ENCODE measurements around the gene APBA3.
A peak's percentile ranks its signal among the peaks of the same experiment; 100 is the strongest.

APBA3 gene

DNA sequence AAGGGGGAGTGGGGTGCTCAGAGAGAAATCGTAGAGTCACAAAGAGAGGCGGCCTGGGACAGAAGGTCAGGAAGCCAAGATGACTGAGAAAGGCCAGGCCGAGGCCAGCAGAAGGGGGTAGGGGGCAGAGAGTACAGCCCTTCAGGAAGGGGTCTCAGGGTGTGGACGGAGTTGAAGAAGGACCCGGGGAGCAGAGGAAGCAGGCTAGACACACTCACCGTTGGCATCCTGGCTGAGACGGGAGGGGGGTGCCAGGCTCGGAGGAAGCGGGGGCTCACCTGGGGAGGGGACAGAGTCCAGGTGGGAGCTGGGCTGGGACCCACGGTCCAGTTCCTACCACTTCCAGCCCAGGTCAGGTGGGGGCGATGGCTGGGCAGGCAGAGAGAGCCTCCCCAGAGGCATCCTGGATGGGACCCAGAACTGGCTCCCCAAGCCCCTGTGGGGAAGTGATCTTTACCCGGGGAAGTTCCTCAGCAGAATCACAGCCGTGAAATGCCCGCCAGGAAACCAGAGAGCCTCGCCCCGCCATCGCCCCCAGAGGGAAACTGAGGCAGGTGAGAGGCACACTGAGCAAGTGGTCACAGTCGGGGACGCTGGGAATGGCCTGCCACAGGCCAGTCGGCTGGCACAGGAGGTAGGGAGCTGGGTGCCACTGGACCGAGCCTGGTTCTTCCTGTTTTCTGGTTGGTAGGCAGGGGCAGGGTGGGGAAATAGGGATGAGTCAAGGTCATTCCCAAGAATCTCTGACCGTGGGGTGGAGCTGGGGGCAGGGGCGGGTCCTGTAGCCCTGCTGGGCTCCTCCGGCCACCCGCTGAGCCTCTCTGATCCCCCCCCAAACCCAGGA lies 23.3 kb upstream of the APBA3 start:
- Histone ChIP-seq H3K4me3 (ENCODE audit: low read depth, low read length) (no peak overlapping the region), H3K36me3 (replicated peaks) (no peaks in the 10 kb centered on the region), H3K27me3 (replicated peaks) (peaks cover 15% of the 10 kb centered on the region), H3K27ac (no peak overlapping the region)
- TF ChIP-seq, protein P1, sequence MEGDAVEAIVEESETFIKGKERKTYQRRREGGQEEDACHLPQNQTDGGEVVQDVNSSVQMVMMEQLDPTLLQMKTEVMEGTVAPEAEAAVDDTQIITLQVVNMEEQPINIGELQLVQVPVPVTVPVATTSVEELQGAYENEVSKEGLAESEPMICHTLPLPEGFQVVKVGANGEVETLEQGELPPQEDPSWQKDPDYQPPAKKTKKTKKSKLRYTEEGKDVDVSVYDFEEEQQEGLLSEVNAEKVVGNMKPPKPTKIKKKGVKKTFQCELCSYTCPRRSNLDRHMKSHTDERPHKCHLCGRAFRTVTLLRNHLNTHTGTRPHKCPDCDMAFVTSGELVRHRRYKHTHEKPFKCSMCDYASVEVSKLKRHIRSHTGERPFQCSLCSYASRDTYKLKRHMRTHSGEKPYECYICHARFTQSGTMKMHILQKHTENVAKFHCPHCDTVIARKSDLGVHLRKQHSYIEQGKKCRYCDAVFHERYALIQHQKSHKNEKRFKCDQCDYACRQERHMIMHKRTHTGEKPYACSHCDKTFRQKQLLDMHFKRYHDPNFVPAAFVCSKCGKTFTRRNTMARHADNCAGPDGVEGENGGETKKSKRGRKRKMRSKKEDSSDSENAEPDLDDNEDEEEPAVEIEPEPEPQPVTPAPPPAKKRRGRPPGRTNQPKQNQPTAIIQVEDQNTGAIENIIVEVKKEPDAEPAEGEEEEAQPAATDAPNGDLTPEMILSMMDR (IDR thresholded peaks at IDR 0.05; ENCODE audit: low read depth, low read length, missing control alignments) = no peak
- DNase-seq = no peak
- in situ Hi-C loops (cut with HindIII; ENCODE audit: low pct_ligation_motif_present, low sequenced_read_pairs) = no loop called here

DNA sequence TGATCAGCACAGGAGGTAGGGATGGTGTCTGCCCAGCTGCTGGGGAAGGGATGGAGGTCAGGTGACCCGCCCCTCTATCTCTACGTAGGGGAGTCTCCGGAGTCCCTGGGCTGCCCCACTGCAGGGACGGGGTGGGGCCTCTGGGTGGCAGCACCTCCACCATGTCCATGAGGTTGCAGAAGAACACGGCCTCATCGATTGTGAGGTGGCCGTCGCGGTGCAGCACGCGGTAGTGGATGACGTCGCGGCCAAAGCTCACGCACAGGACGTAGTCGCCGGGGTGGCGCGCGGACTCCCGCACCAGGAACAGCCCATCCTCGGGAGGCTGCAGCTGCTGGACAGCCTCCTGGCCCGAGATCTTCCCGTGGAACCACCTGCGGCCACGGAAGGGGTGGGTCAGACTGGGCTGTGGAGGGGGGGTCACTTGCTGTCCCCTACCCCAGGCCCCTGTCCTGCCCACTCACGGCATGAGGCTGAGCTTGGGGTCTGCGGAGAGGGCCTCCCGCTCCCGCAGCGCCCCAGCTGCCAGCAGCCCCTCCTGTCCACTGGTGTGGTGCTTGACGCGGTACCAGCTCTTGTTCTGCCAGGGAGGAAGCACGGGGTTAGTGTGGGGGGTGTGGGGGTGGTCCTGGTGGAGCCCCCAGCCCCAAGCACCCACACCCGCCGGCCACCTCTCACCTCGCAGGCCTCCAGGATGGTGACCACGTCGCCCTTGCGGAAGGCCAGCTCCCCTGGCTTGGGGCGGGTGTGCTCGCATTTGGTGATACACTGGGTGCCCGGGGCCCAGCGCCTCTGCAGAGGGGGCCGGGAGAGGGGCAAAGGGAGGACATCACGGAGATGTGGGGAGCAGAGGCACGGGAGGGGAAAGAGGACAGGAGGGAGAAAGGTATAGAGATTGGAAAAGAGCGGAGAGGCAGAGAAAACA lies 22.4 kb upstream of the APBA3 start:
- DNase-seq = no peak
- Histone ChIP-seq H3K27ac (no peak overlapping the region), H3K36me3 (replicated peaks) (no peaks in the 10 kb centered on the region), H3K4me3 (ENCODE audit: low read depth, low read length) (no peak overlapping the region), H3K27me3 (replicated peaks) (peaks cover 15% of the 10 kb centered on the region)
- TF ChIP-seq, protein P1 (IDR thresholded peaks at IDR 0.05; ENCODE audit: low read depth, low read length, missing control alignments) = peak; percentile 39
- in situ Hi-C loops (cut with HindIII; ENCODE audit: low pct_ligation_motif_present, low sequenced_read_pairs) = no loop called here

DNA sequence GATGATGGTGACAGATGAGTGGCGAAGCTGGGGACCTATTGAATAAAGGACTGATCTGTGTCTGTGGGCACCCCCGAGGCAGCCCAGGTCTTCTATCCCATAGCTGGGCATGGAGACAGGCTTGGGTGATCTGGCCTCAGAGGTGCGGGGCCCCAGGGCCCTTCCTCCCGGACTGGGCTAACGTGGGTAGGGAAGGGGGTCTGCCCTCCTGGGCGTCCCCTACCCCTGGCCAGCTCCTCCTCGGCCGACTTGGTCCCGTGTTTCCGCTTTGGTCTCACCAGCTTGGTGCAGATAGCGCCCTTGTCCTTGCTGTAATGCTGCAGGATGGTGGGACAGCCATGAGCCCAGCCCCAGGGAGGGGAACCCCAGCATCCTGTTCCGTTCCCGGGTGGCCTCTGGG lies 21.4 kb upstream of the APBA3 start:
- H3K27me3 ChIP-seq (replicated peaks) = peaks cover 15% of the 10 kb centered on the region
- no peaks in the 10 kb centered on the region for H3K36me3 ChIP-seq (replicated peaks)
- in situ Hi-C loops (cut with HindIII; ENCODE audit: low pct_ligation_motif_present, low sequenced_read_pairs) = no loop called here
- DNase-seq = no peak
- H3K27ac ChIP-seq = no peak overlapping the region
- H3K4me3 ChIP-seq (ENCODE audit: low read depth, low read length) = no peak overlapping the region
- TF ChIP-seq, protein P1 (IDR thresholded peaks at IDR 0.05; ENCODE audit: low read depth, low read length, missing control alignments) = no peak

DNA sequence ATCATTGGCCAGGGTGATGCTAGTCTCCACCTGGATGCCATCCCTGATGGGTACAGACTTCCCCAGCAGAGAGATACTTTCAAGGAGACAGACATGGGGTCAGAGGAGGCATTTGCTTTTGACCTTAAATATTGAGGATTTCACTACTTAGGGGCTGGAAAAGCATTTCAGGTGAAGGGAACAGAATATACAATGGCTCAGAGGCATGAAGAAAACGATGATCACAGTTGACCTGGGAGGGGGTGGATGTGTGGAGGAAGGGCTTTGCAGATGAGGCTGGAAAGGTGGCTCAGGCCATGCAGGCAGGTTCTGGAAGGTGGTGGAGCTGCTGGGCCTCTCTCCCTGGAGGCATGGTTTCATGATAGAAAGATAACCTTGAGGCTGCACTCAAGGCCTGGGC lies 20.8 kb upstream of the APBA3 start:
- H3K4me3 ChIP-seq (ENCODE audit: low read depth, low read length) = no peak overlapping the region
- no peak overlapping the region for H3K27ac ChIP-seq
- TF ChIP-seq, protein P1 (IDR thresholded peaks at IDR 0.05; ENCODE audit: low read depth, low read length, missing control alignments) = no peak
- no peak for DNase-seq
- in situ Hi-C loops (cut with HindIII; ENCODE audit: low pct_ligation_motif_present, low sequenced_read_pairs) = no loop called here
- no peaks in the 10 kb centered on the region for H3K36me3 ChIP-seq (replicated peaks)
- peaks cover 15% of the 10 kb centered on the region for H3K27me3 ChIP-seq (replicated peaks)

DNA sequence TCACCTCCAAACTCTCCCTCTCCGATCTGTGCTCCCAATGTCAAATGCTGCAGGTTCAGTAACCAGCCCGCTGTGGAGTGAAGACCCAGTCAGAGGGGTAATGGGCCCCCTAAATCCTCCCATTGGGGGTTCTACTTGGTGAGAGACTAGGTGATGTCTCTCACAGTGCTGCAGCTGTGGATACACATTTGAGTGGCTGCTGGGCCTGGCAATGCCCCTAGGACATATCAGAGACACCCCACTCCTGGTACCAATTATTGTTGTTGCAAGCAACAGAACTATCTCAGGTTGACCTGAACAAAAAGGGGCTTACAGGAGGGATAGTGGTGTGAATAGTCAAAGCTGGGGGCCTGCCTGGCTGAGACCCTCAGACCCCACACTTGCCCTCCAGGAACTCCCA lies 20.1 kb upstream of the APBA3 start:
- Histone ChIP-seq H3K4me3 (ENCODE audit: low read depth, low read length) (no peak overlapping the region), H3K27me3 (replicated peaks) (peaks cover 15% of the 10 kb centered on the region), H3K36me3 (replicated peaks) (no peaks in the 10 kb centered on the region), H3K27ac (no peak overlapping the region)
- TF ChIP-seq, protein P1 (IDR thresholded peaks at IDR 0.05; ENCODE audit: low read depth, low read length, missing control alignments) = no peak
- in situ Hi-C loops (cut with HindIII; ENCODE audit: low pct_ligation_motif_present, low sequenced_read_pairs) = no loop called here
- DNase-seq = no peak

Measured in brain microvascular endothelial cell (primary cell).